Natural killer cell (primary cell): ENCODE results near the gene IL1F10. TPM values are rescaled to one million over a fixed set of nuclear protein-coding genes. Genes with fewer than 3 reads are reported as not detected.

Source experiments
- ATAC-seq, 3 donors: fragments of 150-1000 bp in 2 of 3; fragments of 200-7000 bp in 1 of 3; cut with Tn5 transposase; 1 replicate in 1 of 3; 2 replicates in 2 of 3; pipeline ENCODE4 v1.10.0; 2021; ENCODE audit warnings: mild to moderate bottlenecking in 2 of 3, moderate library complexity in 2 of 3
- DNase-seq, 2 donors: peaks; one replicate each; pipeline versions ENCODE4 v3.0.0 to v3.0.0-alpha.2; 2013 to 2021; ENCODE audit warnings: mixed read lengths in 1 of 2
- H3K27ac ChIP-seq: one replicate; pipeline ENCODE4 v1.5.1; 2013; ENCODE audit warnings: mild to moderate bottlenecking, low read length
- H3K27me3 ChIP-seq: one replicate; pipeline ENCODE4 v1.6.1; 2013; ENCODE audit warnings: low read length; ENCODE audit not compliant: control insufficient read depth, insufficient read depth
- H3K36me3 ChIP-seq: one replicate; pipeline ENCODE4 v1.6.1; 2013; ENCODE audit warnings: low read length; ENCODE audit not compliant: control insufficient read depth, insufficient read depth
- H3K4me1 ChIP-seq: one replicate; pipeline ENCODE4 v1.6.1; 2013; ENCODE audit warnings: low read length; ENCODE audit not compliant: control insufficient read depth, insufficient read depth
- H3K4me3 ChIP-seq: one replicate; pipeline ENCODE4 v1.5.1; 2013; ENCODE audit warnings: low read length
- H3K9me3 ChIP-seq: one replicate; pipeline ENCODE4 v1.6.1; 2013; ENCODE audit warnings: low read length; ENCODE audit not compliant: control insufficient read depth, insufficient read depth
- H3K27ac Mint-ChIP-seq, 2 donors: one replicate each; pipeline ENCODE4 v1.8.0; 2022; ENCODE audit warnings: mild to moderate bottlenecking in 2 of 2, mixed read lengths in 2 of 2, moderate library complexity in 1 of 2
- H3K27me3 Mint-ChIP-seq, 2 donors: one replicate each; pipeline ENCODE4 v1.8.0; 2022; ENCODE audit warnings: low read depth in 2 of 2, mixed read lengths in 2 of 2
- H3K36me3 Mint-ChIP-seq: one replicate; pipeline ENCODE4 v1.8.0; 2022; ENCODE audit warnings: mixed read lengths
- H3K4me1 Mint-ChIP-seq, 2 donors: one replicate each; pipeline ENCODE4 v1.8.0; 2022; ENCODE audit warnings: mixed read lengths in 2 of 2
- H3K4me3 Mint-ChIP-seq: one replicate; pipeline ENCODE4 v1.8.0; 2022; ENCODE audit warnings: mild to moderate bottlenecking, moderate library complexity, mixed read lengths
- H3K9me3 Mint-ChIP-seq, 2 donors: one replicate each; pipeline ENCODE4 v1.8.0; 2022; ENCODE audit warnings: mixed read lengths in 2 of 2
- CTCF ChIP-seq: fragments of 200-600 bp; IDR thresholded peaks from one replicate; pipeline ENCODE4 v1.8.0; 2022; ENCODE audit warnings: antibody characterized with exemption
- WGBS: methylation state at CpG from one replicate; pipeline ENCODE4 v1.1.7; 2013; ENCODE audit warnings: missing lambda C conversion rate; ENCODE audit not compliant: insufficient coverage; 5-methylcytosine and 5-hydroxymethylcytosine counted together
- intact Hi-C: fragments of 100-400 bp; cut with micrococcal nuclease; formaldehyde crosslinking; loops from one replicate; pipeline ENCODE4 v1.14.2; 2022
- total RNA-seq, 4 donors: library from RNA; stranded (reverse); fragments of 120-200 nt in 1 of 4; gene quantifications; one replicate each; pipeline versions ENCODE4 v1.2.3 to v1.2.4, GENCODE V29; 2013 to 2022

Gene IL1F10
- total RNA-seq, 3 donors from 2014 or later (not counting 1 experiment from before 2014, with no cell fraction given): not detected

DNA sequence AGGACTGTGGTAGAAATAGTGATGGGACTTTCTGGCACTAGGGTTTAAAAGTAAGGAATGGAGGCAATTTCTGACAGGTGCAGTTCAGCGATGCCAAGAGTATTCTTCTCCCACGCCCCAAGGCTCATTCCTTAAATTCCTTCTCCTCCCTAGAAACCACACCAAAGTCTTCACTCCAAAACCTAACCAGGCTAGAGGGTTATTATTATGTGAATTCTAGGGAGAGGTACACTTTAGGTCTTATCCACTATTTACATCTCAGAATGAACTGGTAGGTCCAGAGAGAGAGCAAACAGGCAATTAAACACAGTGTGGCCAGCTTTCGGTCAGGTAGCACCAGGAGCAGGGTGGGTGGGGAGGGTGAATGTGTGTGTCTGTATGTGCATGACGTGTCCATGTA, 11.4 kb downstream of the IL1F10 start:
- Histone ChIP-seq H3K9me3 (no peaks in the 10 kb centered on the region), H3K27me3 (no peaks in the 10 kb centered on the region), H3K4me3 (no peak overlapping the region), H3K4me1 (peaks cover 11% of the 10 kb centered on the region), H3K36me3 (no peaks in the 10 kb centered on the region), H3K27ac (no peak overlapping the region)
- DNase-seq (no peak), ATAC-seq (no peak)
- 80% methylated on average over 2 of the region's 4 CpGs for WGBS
- no peaks in the 10 kb centered on the region for H3K9me3 Mint-ChIP-seq
- peaks cover 6 to 7% of the 10 kb centered on the region in 2 donors for H3K4me1 Mint-ChIP-seq
- no peak overlapping the region for H3K27ac Mint-ChIP-seq
- no peak overlapping the region for H3K4me3 Mint-ChIP-seq
- intact Hi-C loops: no loop called here
- H3K27me3 Mint-ChIP-seq: peaks cover 0 to 4% of the 10 kb centered on the region in 2 donors
- no peak for TF ChIP-seq CTCF
- H3K36me3 Mint-ChIP-seq: no peaks in the 10 kb centered on the region

GRCh38 chr2:113080134-113080533, 12.4 kb downstream of the IL1F10 start:
- ATAC-seq: peak; percentile 63 to 76 (median 69)

DNA sequence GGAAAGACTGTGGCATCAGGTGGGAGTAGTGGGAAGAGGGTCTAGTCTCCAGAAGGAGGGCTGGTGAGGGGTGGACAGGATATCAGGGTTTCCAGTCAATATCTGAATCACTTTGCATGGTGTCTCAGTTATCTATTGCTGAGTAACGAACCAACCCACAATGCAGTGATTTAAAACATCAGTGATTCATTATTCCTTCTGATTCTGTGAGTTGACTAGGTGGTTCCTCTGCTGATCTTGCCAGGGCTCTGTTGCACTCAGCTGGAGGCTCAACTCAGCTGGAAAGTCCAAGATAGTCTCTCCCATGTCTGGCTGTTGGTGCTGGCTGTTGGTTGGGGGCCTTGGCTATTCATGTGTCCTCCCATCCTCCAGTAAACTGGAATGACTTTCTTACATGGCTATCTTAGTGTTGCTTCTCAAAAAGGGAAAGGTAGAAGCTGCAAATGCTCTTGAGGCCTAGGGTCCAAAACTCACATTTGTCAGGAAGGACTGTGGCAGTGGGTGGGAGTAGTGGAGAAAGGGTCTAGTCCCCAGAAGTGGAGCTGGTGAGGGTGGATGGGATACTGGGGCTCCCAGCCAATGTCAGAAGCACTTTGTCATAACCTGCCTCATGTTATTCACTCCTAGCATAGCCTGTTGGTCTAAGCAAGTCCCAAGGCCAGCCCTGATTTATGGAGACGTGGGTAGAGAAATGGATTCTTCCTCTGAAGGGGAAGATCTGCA, 13.9 kb downstream of the IL1F10 start:
- no peak overlapping the region for H3K4me3 Mint-ChIP-seq
- peaks cover 0 to 10% of the 10 kb centered on the region in 2 donors for H3K27me3 Mint-ChIP-seq
- no peak overlapping the region for H3K27ac Mint-ChIP-seq
- H3K9me3 Mint-ChIP-seq: no peaks in the 10 kb centered on the region
- DNase-seq: no peak
- intact Hi-C loops: no loop called here
- H3K4me1 Mint-ChIP-seq: no peaks in the 10 kb centered on the region
- no peaks in the 10 kb centered on the region for H3K9me3 ChIP-seq
- H3K36me3 Mint-ChIP-seq: no peaks in the 10 kb centered on the region
- no peak overlapping the region for H3K4me3 ChIP-seq
- no peak for ATAC-seq
- WGBS: 84% methylated on average over 2 of the region's 2 CpGs
- no peaks in the 10 kb centered on the region for H3K4me1 ChIP-seq
- TF ChIP-seq CTCF: no peak
- H3K27ac ChIP-seq: no peak overlapping the region
- H3K27me3 ChIP-seq: no peaks in the 10 kb centered on the region
- no peaks in the 10 kb centered on the region for H3K36me3 ChIP-seq

More at GRCh38 chr2:113080134-113080533, 12.4 kb downstream of the IL1F10 start:
- peak in 1 of 2 donors; percentile 63 for DNase-seq
- Mint-ChIP-seq H3K27ac (no peak overlapping the region), H3K4me3 (no peak overlapping the region), H3K4me1 (peaks cover 1 to 2% of the 10 kb centered on the region in 2 donors), H3K9me3 (no peaks in the 10 kb centered on the region), H3K27me3 (peaks cover 0 to 6% of the 10 kb centered on the region in 2 donors), H3K36me3 (no peaks in the 10 kb centered on the region)
- Histone ChIP-seq H3K9me3 (no peaks in the 10 kb centered on the region), H3K4me1 (peaks cover 2% of the 10 kb centered on the region), H3K27me3 (no peaks in the 10 kb centered on the region), H3K27ac (no peak overlapping the region), H3K36me3 (no peaks in the 10 kb centered on the region), H3K4me3 (no peak overlapping the region)
- intact Hi-C loops: no loop called here
- peak; percentile 71 for TF ChIP-seq CTCF
- 32% methylated on average over 8 of the region's 9 CpGs for WGBS

GRCh38 chr2:113083296-113083695, 15.5 kb downstream of the IL1F10 start:
- Histone ChIP-seq H3K4me1 (no peaks in the 10 kb centered on the region), H3K27me3 (no peaks in the 10 kb centered on the region), H3K9me3 (no peaks in the 10 kb centered on the region), H3K36me3 (no peaks in the 10 kb centered on the region), H3K4me3 (no peak overlapping the region), H3K27ac (no peak overlapping the region)
- ATAC-seq: no peak
- Mint-ChIP-seq H3K27ac (no peak overlapping the region), H3K9me3 (no peaks in the 10 kb centered on the region), H3K4me3 (no peak overlapping the region), H3K4me1 (no peaks in the 10 kb centered on the region), H3K27me3 (peaks cover 0 to 6% of the 10 kb centered on the region in 2 donors), H3K36me3 (no peaks in the 10 kb centered on the region)
- intact Hi-C loops: no loop called here
- 48% methylated on average over 7 of the region's 8 CpGs for WGBS
- DNase-seq: no peak
- TF ChIP-seq CTCF: no peak
